SK-N-SH treated with all-trans-retinoic acid at 6 μM for 48 hours (cell line): Measurements from ENCODE around the gene IKBKG.

ENCODE experiments used
- CREB5 ChIP-seq: fragments of 250-450 bp; sonication (Bioruptor Pico); IDR thresholded peaks from 2 replicates; pipeline ENCODE4 v1.5.1; 2020; ENCODE audit warnings: low read depth, mild to moderate bottlenecking, moderate library complexity
- GLIS3 ChIP-seq: fragments of 250-450 bp; sonication (Bioruptor Pico); IDR thresholded peaks from 2 replicates; pipeline ENCODE4 v1.5.0; 2020; ENCODE audit warnings: mild to moderate bottlenecking, moderate library complexity
- ZC3H10 ChIP-seq: fragments of 250-450 bp; sonication (Bioruptor Pico); IDR thresholded peaks from 2 replicates; pipeline ENCODE4 v1.5.1; 2021; ENCODE audit warnings: mild to moderate bottlenecking, moderate library complexity
- TF ChIP-seq, protein P1 (sequence below): fragments of 250-450 bp; sonication (Bioruptor Pico); IDR thresholded peaks from 2 replicates; pipeline ENCODE4 v1.8.0; 2020; ENCODE audit warnings: mild to moderate bottlenecking, moderate library complexity, borderline replicate concordance
- TF ChIP-seq, protein P2 (sequence below): fragments of 250-450 bp; sonication (Bioruptor Pico); IDR thresholded peaks from 2 replicates; pipeline ENCODE4 v1.5.1; 2021; ENCODE audit warnings: mild to moderate bottlenecking, moderate library complexity

GRCh38 chrX:154598656-154599055 is 51.2 kb downstream of the IKBKG start:
- no peak for TF ChIP-seq GLIS3 (CRISPR knock-in tag)
- TF ChIP-seq, protein P1, sequence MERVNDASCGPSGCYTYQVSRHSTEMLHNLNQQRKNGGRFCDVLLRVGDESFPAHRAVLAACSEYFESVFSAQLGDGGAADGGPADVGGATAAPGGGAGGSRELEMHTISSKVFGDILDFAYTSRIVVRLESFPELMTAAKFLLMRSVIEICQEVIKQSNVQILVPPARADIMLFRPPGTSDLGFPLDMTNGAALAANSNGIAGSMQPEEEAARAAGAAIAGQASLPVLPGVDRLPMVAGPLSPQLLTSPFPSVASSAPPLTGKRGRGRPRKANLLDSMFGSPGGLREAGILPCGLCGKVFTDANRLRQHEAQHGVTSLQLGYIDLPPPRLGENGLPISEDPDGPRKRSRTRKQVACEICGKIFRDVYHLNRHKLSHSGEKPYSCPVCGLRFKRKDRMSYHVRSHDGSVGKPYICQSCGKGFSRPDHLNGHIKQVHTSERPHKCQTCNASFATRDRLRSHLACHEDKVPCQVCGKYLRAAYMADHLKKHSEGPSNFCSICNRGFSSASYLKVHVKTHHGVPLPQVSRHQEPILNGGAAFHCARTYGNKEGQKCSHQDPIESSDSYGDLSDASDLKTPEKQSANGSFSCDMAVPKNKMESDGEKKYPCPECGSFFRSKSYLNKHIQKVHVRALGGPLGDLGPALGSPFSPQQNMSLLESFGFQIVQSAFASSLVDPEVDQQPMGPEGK (CRISPR knock-in tag), result no peak
- no peak for TF ChIP-seq ZC3H10
- TF ChIP-seq, protein P2, sequence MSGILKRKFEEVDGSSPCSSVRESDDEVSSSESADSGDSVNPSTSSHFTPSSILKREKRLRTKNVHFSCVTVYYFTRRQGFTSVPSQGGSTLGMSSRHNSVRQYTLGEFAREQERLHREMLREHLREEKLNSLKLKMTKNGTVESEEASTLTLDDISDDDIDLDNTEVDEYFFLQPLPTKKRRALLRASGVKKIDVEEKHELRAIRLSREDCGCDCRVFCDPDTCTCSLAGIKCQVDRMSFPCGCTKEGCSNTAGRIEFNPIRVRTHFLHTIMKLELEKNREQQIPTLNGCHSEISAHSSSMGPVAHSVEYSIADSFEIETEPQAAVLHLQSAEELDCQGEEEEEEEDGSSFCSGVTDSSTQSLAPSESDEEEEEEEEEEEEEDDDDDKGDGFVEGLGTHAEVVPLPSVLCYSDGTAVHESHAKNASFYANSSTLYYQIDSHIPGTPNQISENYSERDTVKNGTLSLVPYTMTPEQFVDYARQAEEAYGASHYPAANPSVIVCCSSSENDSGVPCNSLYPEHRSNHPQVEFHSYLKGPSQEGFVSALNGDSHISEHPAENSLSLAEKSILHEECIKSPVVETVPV (CRISPR knock-in tag), result no peak
- no peak for TF ChIP-seq CREB5 (CRISPR knock-in tag)
